Endothelial cell of umbilical vein (primary cell): ENCODE measurements around the gene TBC1D8.

Experiments
- EZH2 ChIP-seq: IDR thresholded peaks from 2 replicates; pipeline ENCODE4 v1.6.1; 2012; ENCODE audit warnings: borderline replicate concordance, low read depth, mild to moderate bottlenecking, moderate library complexity, low read length, inconsistent platforms; ENCODE audit not compliant: severe bottlenecking
- POLR2A ChIP-seq: IDR thresholded peaks from 2 replicates; pipeline ENCODE4 v1.6.1; 2012; ENCODE audit warnings: low read depth, mild to moderate bottlenecking, control low read depth, low read length
- POLR2AphosphoS5 ChIP-seq: IDR thresholded peaks from 2 replicates; pipeline ENCODE4 v1.6.1; 2012; ENCODE audit warnings: low read depth, mild to moderate bottlenecking, control low read depth, low read length, moderate library complexity; ENCODE audit not compliant: insufficient read depth
- TF ChIP-seq, protein P1 (sequence below), 2 donors: IDR thresholded peaks; 1 replicate in 1 of 2; 2 replicates in 1 of 2; pipeline ENCODE4 v1.5.1; 2011; ENCODE audit warnings: low read length in 2 of 2, mild to moderate bottlenecking in 2 of 2, moderate library complexity in 2 of 2, control low read depth in 1 of 2, inconsistent platforms in 1 of 2, low read depth in 1 of 2; ENCODE audit not compliant: insufficient read depth in 1 of 2; ENCODE audit errors: extremely low read depth in 1 of 2
- TF ChIP-seq, protein P2 (sequence below): IDR thresholded peaks from 2 replicates; pipeline ENCODE4 v1.6.1; 2011; ENCODE audit not compliant: insufficient read depth, insufficient read length

DNA sequence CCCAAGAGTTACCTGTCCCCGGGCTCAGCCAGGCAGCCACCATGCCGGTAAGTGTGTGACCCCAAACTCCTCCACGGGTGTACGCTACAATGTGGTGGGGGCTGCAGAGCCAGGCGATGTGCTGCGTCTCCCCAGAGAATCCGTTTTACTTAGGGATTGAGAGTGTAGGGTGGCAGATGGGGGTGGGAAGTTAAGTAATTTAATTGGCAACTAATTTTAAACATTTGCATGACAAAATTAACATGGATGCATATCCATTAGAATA lies 175.7 kb downstream of the TBC1D8 start:
- no peak for TF ChIP-seq POLR2AphosphoS5
- TF ChIP-seq, protein P1, sequence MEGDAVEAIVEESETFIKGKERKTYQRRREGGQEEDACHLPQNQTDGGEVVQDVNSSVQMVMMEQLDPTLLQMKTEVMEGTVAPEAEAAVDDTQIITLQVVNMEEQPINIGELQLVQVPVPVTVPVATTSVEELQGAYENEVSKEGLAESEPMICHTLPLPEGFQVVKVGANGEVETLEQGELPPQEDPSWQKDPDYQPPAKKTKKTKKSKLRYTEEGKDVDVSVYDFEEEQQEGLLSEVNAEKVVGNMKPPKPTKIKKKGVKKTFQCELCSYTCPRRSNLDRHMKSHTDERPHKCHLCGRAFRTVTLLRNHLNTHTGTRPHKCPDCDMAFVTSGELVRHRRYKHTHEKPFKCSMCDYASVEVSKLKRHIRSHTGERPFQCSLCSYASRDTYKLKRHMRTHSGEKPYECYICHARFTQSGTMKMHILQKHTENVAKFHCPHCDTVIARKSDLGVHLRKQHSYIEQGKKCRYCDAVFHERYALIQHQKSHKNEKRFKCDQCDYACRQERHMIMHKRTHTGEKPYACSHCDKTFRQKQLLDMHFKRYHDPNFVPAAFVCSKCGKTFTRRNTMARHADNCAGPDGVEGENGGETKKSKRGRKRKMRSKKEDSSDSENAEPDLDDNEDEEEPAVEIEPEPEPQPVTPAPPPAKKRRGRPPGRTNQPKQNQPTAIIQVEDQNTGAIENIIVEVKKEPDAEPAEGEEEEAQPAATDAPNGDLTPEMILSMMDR (IDR thresholded peaks at IDR 0.05; ENCODE audit: extremely low read depth in 1 of 2, insufficient read depth in 1 of 2, low read depth in 1 of 2, low read length in 2 of 2), result no peak
- TF ChIP-seq POLR2A, result no peak
- TF ChIP-seq EZH2, result no peak
- TF ChIP-seq, protein P2, sequence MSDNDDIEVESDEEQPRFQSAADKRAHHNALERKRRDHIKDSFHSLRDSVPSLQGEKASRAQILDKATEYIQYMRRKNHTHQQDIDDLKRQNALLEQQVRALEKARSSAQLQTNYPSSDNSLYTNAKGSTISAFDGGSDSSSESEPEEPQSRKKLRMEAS, result no peak
